Parathyroid adenoma (tissue), 2 donors: ENCODE data around the gene TTYH2.

Experiments used
- H2AFZ ChIP-seq: fragments of 300-600 bp; sonication (generic); one replicate; pipeline ENCODE4 v1.7.0; 2017; ENCODE audit warnings: antibody characterized with exemption, mild to moderate bottlenecking
- H3K27ac ChIP-seq: fragments of 300-600 bp; sonication (generic); one replicate; pipeline ENCODE4 v1.7.0; 2017
- H3K27me3 ChIP-seq: fragments of 300-600 bp; sonication (generic); one replicate; pipeline ENCODE4 v1.7.0; 2017; ENCODE audit warnings: low read length; ENCODE audit not compliant: control insufficient read depth, insufficient read depth
- H3K36me3 ChIP-seq: fragments of 300-600 bp; sonication (generic); one replicate; pipeline ENCODE4 v1.7.0; 2017; ENCODE audit warnings: low read length; ENCODE audit not compliant: control insufficient read depth, insufficient read depth
- H3K4me1 ChIP-seq: fragments of 300-600 bp; sonication (generic); one replicate; pipeline ENCODE4 v1.7.0; 2017; ENCODE audit warnings: control low read depth
- H3K4me2 ChIP-seq: fragments of 300-600 bp; sonication (generic); one replicate; pipeline ENCODE4 v1.7.0; 2017; ENCODE audit warnings: low read length
- H3K4me3 ChIP-seq: fragments of 300-600 bp; sonication (generic); one replicate; pipeline ENCODE4 v1.7.0; 2017; ENCODE audit warnings: low read depth, low read length
- H3K79me2 ChIP-seq: fragments of 300-600 bp; sonication (generic); one replicate; pipeline ENCODE4 v1.7.0; 2017; ENCODE audit warnings: control low read depth
- H3K9ac ChIP-seq: fragments of 300-600 bp; sonication (generic); one replicate; pipeline ENCODE4 v1.7.0; 2017; ENCODE audit warnings: mild to moderate bottlenecking
- H3K9me3 ChIP-seq: fragments of 300-600 bp; sonication (generic); one replicate; pipeline ENCODE4 v1.7.0; 2017; ENCODE audit warnings: low read length; ENCODE audit not compliant: control insufficient read depth
- TF ChIP-seq, protein P1 (sequence below): fragments of 300-600 bp; sonication (generic); IDR thresholded peaks from one replicate; pipeline ENCODE4 v1.7.0; 2017; ENCODE audit warnings: antibody characterized with exemption, mild to moderate bottlenecking
- donor health status: primary hyperparathyroidism.

The TTYH2 gene

DNA sequence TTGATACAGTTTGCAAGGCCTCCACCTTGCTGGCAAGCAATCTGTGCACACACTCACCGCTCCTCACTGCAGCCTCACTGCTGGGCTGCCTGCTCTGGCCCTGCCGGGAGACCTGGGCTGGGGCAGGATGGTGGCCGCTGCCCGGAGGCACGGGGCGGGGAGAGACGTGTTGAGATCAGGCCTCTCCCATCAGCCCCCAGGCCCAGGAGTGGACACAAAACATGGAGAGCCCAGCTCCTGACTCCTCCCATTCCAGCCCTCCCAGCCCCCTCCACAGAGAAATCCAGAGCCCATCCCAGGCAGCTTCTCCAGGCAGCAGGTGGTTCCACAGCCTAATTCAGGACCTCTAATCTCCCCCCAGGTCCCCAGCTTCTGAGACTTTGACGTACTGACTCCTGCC, 33.0 kb upstream of the TTYH2 start:
- TF ChIP-seq, protein P1, sequence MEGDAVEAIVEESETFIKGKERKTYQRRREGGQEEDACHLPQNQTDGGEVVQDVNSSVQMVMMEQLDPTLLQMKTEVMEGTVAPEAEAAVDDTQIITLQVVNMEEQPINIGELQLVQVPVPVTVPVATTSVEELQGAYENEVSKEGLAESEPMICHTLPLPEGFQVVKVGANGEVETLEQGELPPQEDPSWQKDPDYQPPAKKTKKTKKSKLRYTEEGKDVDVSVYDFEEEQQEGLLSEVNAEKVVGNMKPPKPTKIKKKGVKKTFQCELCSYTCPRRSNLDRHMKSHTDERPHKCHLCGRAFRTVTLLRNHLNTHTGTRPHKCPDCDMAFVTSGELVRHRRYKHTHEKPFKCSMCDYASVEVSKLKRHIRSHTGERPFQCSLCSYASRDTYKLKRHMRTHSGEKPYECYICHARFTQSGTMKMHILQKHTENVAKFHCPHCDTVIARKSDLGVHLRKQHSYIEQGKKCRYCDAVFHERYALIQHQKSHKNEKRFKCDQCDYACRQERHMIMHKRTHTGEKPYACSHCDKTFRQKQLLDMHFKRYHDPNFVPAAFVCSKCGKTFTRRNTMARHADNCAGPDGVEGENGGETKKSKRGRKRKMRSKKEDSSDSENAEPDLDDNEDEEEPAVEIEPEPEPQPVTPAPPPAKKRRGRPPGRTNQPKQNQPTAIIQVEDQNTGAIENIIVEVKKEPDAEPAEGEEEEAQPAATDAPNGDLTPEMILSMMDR, result no peak
- no peak overlapping the region for H3K4me3 ChIP-seq
- H3K27me3 ChIP-seq, result no peaks in the 10 kb centered on the region
- H2AFZ ChIP-seq, result no peak overlapping the region
- no peaks in the 10 kb centered on the region for H3K79me2 ChIP-seq
- H3K4me1 ChIP-seq, result no peaks in the 10 kb centered on the region
- H3K9ac ChIP-seq, result no peak overlapping the region
- no peak overlapping the region for H3K4me2 ChIP-seq
- H3K36me3 ChIP-seq, result no peaks in the 10 kb centered on the region
- no peaks in the 10 kb centered on the region for H3K9me3 ChIP-seq
- no peak overlapping the region for H3K27ac ChIP-seq

DNA sequence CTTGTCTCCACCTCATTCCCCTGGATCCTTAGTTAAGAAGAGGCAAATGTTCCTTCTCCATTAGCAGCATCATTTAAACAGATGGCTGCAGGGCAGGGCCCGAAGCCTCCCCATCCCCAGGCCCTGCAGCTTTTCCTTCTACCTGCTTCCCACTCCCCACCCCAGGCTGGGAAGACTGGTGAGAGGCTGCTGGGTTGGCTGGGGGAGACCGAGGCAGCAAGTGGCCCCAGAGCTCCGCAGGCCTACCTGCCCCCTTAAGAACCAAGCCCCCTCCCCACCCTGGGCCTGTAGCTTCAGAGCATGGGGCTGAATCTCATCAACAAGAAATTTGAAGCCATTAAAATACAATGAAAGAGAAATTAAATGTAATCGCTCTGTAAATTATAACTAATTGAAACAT, 32.0 kb upstream of the TTYH2 start:
- TF ChIP-seq, protein P1, result no peak
- H3K36me3 ChIP-seq, result no peaks in the 10 kb centered on the region
- H3K27ac ChIP-seq, result no peak overlapping the region
- no peaks in the 10 kb centered on the region for H3K4me1 ChIP-seq
- no peaks in the 10 kb centered on the region for H3K9me3 ChIP-seq
- no peaks in the 10 kb centered on the region for H3K79me2 ChIP-seq
- no peak overlapping the region for H3K4me2 ChIP-seq
- H3K4me3 ChIP-seq, result no peak overlapping the region
- H2AFZ ChIP-seq, result no peak overlapping the region
- no peak overlapping the region for H3K9ac ChIP-seq
- H3K27me3 ChIP-seq, result no peaks in the 10 kb centered on the region

DNA sequence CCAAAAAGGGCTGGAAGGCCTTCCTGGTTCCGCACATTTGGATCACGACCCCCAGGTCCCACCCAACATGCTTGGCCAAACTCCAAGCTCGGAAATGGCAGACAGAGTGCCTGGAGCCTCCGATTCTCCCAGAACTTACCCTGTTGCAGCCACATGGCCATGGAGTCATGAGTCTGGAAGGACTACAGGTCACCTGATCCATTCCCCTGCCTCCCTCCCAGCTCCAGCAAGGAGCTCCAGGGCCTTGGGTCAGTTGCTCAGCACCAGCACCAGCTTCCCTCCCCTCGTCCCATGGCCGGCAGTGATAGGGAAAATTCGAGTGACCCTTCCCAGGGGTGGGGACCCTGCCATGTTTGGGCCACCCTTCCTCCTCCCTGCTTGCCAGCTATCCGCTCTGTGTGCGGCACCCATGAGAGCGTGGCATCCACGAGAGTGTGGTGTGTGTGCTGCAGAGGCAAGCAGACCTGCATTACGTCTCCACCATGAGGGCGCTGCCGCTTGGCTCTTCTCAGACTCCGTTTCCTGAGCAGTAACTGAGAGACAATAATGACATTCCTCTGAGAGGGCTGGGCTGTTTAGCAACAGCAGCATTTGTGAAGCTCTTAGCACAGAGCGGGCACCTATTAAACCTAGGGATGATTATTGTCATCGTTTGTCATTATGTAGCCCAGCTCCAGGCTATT, 31.2 kb upstream of the TTYH2 start:
- no peak overlapping the region for H3K27ac ChIP-seq
- no peaks in the 10 kb centered on the region for H3K36me3 ChIP-seq
- no peak overlapping the region for H3K9ac ChIP-seq
- no peaks in the 10 kb centered on the region for H3K27me3 ChIP-seq
- H2AFZ ChIP-seq, result no peak overlapping the region
- no peaks in the 10 kb centered on the region for H3K9me3 ChIP-seq
- no peak overlapping the region for H3K4me2 ChIP-seq
- no peak overlapping the region for H3K4me3 ChIP-seq
- no peaks in the 10 kb centered on the region for H3K79me2 ChIP-seq
- TF ChIP-seq, protein P1, result no peak
- H3K4me1 ChIP-seq, result no peaks in the 10 kb centered on the region

DNA sequence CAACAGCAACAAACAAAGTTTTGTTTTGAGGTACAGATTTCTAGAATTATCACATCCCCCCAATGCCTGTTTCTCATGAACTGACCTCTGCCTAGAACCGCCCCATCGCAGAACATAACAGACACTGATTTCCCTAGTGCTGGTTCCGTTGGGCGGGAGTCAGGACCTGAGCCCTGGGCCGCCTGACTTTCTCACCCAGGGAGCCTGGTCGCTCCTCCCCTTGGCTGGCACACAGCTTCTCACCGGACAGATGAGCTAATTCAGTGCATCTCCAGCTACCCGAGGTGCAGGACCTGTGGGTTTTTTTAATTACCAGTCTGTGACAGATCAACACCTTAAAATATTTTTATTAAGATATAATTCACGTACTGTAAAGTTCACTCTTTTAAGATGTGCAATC, 30.0 kb upstream of the TTYH2 start:
- Histone ChIP-seq H3K4me3 (no peak overlapping the region), H3K9ac (no peak overlapping the region), H3K36me3 (no peaks in the 10 kb centered on the region), H3K27me3 (no peaks in the 10 kb centered on the region), H3K4me1 (no peaks in the 10 kb centered on the region), H3K79me2 (no peaks in the 10 kb centered on the region), H3K27ac (no peak overlapping the region), H3K4me2 (no peak overlapping the region), H2AFZ (no peak overlapping the region), H3K9me3 (no peaks in the 10 kb centered on the region)
- TF ChIP-seq, protein P1, result no peak

- H3K79me2 ChIP-seq, result no peaks in the 10 kb centered on the region
- H3K4me3 ChIP-seq, result no peak overlapping the region
- H3K27me3 ChIP-seq, result no peaks in the 10 kb centered on the region
These were observed 27.7 kb upstream of the TTYH2 start for GRCh38 chr17:74185571-74186185.

More at GRCh38 chr17:74185571-74186185, 27.7 kb upstream of the TTYH2 start:
- Histone ChIP-seq H3K9me3 (no peaks in the 10 kb centered on the region), H3K36me3 (no peaks in the 10 kb centered on the region), H3K4me2 (no peak overlapping the region), H2AFZ (no peak overlapping the region), H3K4me1 (no peaks in the 10 kb centered on the region), H3K27ac (no peak overlapping the region), H3K9ac (no peak overlapping the region)
- TF ChIP-seq, protein P1, result no peak
